Femur (tissue), 1 donor: ENCODE results near the gene MAST2.
"Not testable (repeated sequence)": the region's sequence is repeated elsewhere in the genome, so short reads cannot be mapped to it uniquely, and the experiment has no call there.

Experiments
- DNase-seq: peaks from one replicate; pipeline ENCODE4 v3.0.0-alpha.2; 2017

MAST2 gene

GRCh38 chr1:45906883-45907282 lies 103.5 kb downstream of the MAST2 start:
- no peak for DNase-seq

GRCh38 chr1:45908611-45909140 lies 105.3 kb downstream of the MAST2 start:
- DNase-seq: no peak

- no peak for DNase-seq
These were observed 108.2 kb downstream of the MAST2 start for GRCh38 chr1:45911634-45912033.

- peak; percentile 51 for DNase-seq
These were observed 109.8 kb downstream of the MAST2 start for GRCh38 chr1:45913183-45913683.

GRCh38 chr1:45913731-45914501 lies 110.5 kb downstream of the MAST2 start:
- DNase-seq: no peak

- no peak for DNase-seq
These were observed 111.4 kb downstream of the MAST2 start for GRCh38 chr1:45914836-45915235.

- DNase-seq: no peak
These were observed 119.0 kb downstream of the MAST2 start for GRCh38 chr1:45922374-45922773.

- DNase-seq: no peak
These were observed 119.4 kb downstream of the MAST2 start for GRCh38 chr1:45922813-45923212.

GRCh38 chr1:45923343-45923742 lies 119.9 kb downstream of the MAST2 start:
- DNase-seq: no peak

- DNase-seq: no peak
These were observed 121.3 kb downstream of the MAST2 start for GRCh38 chr1:45924736-45925135.

GRCh38 chr1:45925728-45926287 lies 122.4 kb downstream of the MAST2 start:
- no peak for DNase-seq

- DNase-seq: no peak
These were observed 122.9 kb downstream of the MAST2 start for GRCh38 chr1:45926330-45926729.

GRCh38 chr1:45927231-45927915 lies 124.0 kb downstream of the MAST2 start:
- not testable (repeated sequence) for DNase-seq

GRCh38 chr1:45928486-45929205 lies 125.2 kb downstream of the MAST2 start:
- no peak for DNase-seq

- DNase-seq: no peak
These were observed 125.9 kb downstream of the MAST2 start for GRCh38 chr1:45929257-45929687.

GRCh38 chr1:45930258-45931150 lies 127.1 kb downstream of the MAST2 start:
- DNase-seq: no peak

- not testable (repeated sequence) for DNase-seq
These were observed 128.8 kb downstream of the MAST2 start for GRCh38 chr1:45932205-45932604.

- DNase-seq: no peak
These were observed 131.5 kb downstream of the MAST2 start for GRCh38 chr1:45934947-45935346.

- no peak for DNase-seq
These were observed 134.6 kb downstream of the MAST2 start for GRCh38 chr1:45938029-45938428.

GRCh38 chr1:45942411-45942810 lies 139.0 kb downstream of the MAST2 start:
- DNase-seq: no peak

GRCh38 chr1:45943185-45943584 lies 139.8 kb downstream of the MAST2 start:
- DNase-seq: no peak

- no peak for DNase-seq
These were observed 142.0 kb downstream of the MAST2 start for GRCh38 chr1:45945426-45945825.
